Brain pericyte (primary cell): Measurements from ENCODE around the gene GAB1.

Experiments used
- DNase-seq: peaks from one replicate; pipeline ENCODE4 v3.0.0-alpha.2; 2012; ENCODE audit warnings: low read depth, low spot score

GAB1 gene

GRCh38 chr4:143488687-143489086 lies 152.0 kb downstream of the GAB1 start:
- no peak for DNase-seq

GRCh38 chr4:143489106-143489505 lies 152.4 kb downstream of the GAB1 start:
- no peak for DNase-seq

GRCh38 chr4:143498021-143498420 lies 161.3 kb downstream of the GAB1 start:
- DNase-seq, result no peak

GRCh38 chr4:143502231-143502630 lies 165.6 kb downstream of the GAB1 start:
- DNase-seq, result no peak

- DNase-seq, result no peak
These were observed 169.4 kb downstream of the GAB1 start for GRCh38 chr4:143506031-143506430.

- no peak for DNase-seq
These were observed 175.2 kb downstream of the GAB1 start for GRCh38 chr4:143511906-143512305.

- no peak for DNase-seq
These were observed 176.3 kb downstream of the GAB1 start for GRCh38 chr4:143512978-143513313.

- DNase-seq, result peak; percentile 96
These were observed 176.9 kb downstream of the GAB1 start, which contains the start of gene SMARCA5 for GRCh38 chr4:143513314-143514168. Gene SMARCA5 (plus strand): TSS chr4:143513702. CDS start chr4:143513925, 223 bp downstream.

GRCh38 chr4:143514169-143514495 lies 177.5 kb downstream of the GAB1 start:
- peak; percentile 24 for DNase-seq

GRCh38 chr4:143514497-143514896 lies 177.8 kb downstream of the GAB1 start:
- DNase-seq, result peak; percentile 10

GRCh38 chr4:143514901-143515300 lies 178.2 kb downstream of the GAB1 start:
- no peak for DNase-seq

- DNase-seq, result no peak
These were observed 179.2 kb downstream of the GAB1 start for GRCh38 chr4:143515905-143516304.

GRCh38 chr4:143517764-143518163 lies 181.1 kb downstream of the GAB1 start:
- no peak for DNase-seq
